A549 (cell line): ENCODE data around the gene TTI1. TPM values are rescaled to one million over a fixed set of nuclear protein-coding genes. Genes with fewer than 3 reads are reported as not detected.

Experiments
- ATAC-seq, 2 experiments: fragments of 200-7000 bp in 1 of 2; fragments of >200 bp in 1 of 2; cut with Nextera tagmentation in 1 of 2; cut with Tn5 transposase in 1 of 2; 3 replicates each; pipeline versions ENCODE4 v1.8.0 to v1.9.1; 2018 to 2020; ENCODE audit warnings: mild to moderate bottlenecking in 1 of 2, moderate library complexity in 1 of 2
- CTCF ChIA-PET: fragments of 300-600 bp; sonication (Branson Sonifier 250); formaldehyde crosslinking; extraction: SDS; loops from one replicate; lab custom pipeline; 2021; ENCODE audit warnings: antibody characterized with exemption, inconsistent platforms; lab: Yijun Ruan, JAX
- POLR2A ChIA-PET: fragments of 350-600 bp; formaldehyde crosslinking; extraction: SDS; loops from one replicate; lab custom pipeline; 2021; ENCODE audit warnings: antibody characterized with exemption, inconsistent platforms; lab: Yijun Ruan, JAX
- DNase-seq, 2 experiments: peaks; one replicate each; pipeline versions ENCODE4 v3.0.0 to v3.0.0-alpha.2; 2011 to 2016; ENCODE audit warnings: low read depth in 1 of 2, low spot score in 1 of 2
- FAIRE-seq: peaks from 2 replicates; lab custom pipeline; 2011; peaks lifted over from hg19 to GRCh38; lab: Jason Lieb, UNC
- H3K27ac ChIP-seq, 2 experiments: fragments of >200 bp; sonication (Bioruptor Twin); formaldehyde crosslinking; 3 replicates each; pipeline ENCODE4 v1.5.1; 2016 to 2017
- H3K4me1 ChIP-seq: fragments of >200 bp; sonication (Bioruptor Twin); formaldehyde crosslinking; 3 replicates; pipeline ENCODE4 v1.6.1; 2016
- H3K4me2 ChIP-seq: fragments of >200 bp; sonication (Bioruptor Twin); formaldehyde crosslinking; 3 replicates; pipeline ENCODE4 v1.6.1; 2016
- H3K4me3 ChIP-seq: fragments of >200 bp; sonication (Bioruptor Twin); formaldehyde crosslinking; 3 replicates; pipeline ENCODE4 v1.5.1; 2016
- H3K9me3 ChIP-seq: fragments of >200 bp; sonication (Bioruptor Twin); formaldehyde crosslinking; 3 replicates; pipeline ENCODE4 v1.6.1; 2016
- BCL3 ChIP-seq: fragments of >200 bp; sonication (Bioruptor Twin); formaldehyde crosslinking; IDR thresholded peaks from 3 replicates; pipeline ENCODE4 v1.6.1; 2016
- BHLHE40 ChIP-seq: IDR thresholded peaks from 2 replicates; pipeline ENCODE4 v1.6.1; 2012; ENCODE audit warnings: low read depth, low read length, inconsistent platforms
- EP300 ChIP-seq, 2 experiments: fragments of >200 bp; sonication (Bioruptor Twin); formaldehyde crosslinking; IDR thresholded peaks; 2 replicates in 1 of 2; 3 replicates in 1 of 2; pipeline ENCODE4 v1.6.1; 2016 to 2017
- FOXS1 ChIP-seq: fragments of 250-450 bp; sonication (Bioruptor Pico); IDR thresholded peaks from 2 replicates; pipeline ENCODE4 v1.5.0; 2020; ENCODE audit warnings: mild to moderate bottlenecking, moderate library complexity
- HEYL ChIP-seq: fragments of 250-450 bp; sonication (Bioruptor Pico); IDR thresholded peaks from 2 replicates; pipeline ENCODE4 v1.8.0; 2021; ENCODE audit warnings: mild to moderate bottlenecking, moderate library complexity
- HMGXB4 ChIP-seq: fragments of 250-450 bp; sonication (Bioruptor Pico); IDR thresholded peaks from 2 replicates; pipeline ENCODE4 v1.5.0; 2021; ENCODE audit warnings: mild to moderate bottlenecking, moderate library complexity, borderline replicate concordance
- MAFK ChIP-seq: fragments of 450-650 bp; IDR thresholded peaks from 2 replicates; pipeline ENCODE4 v1.6.1; 2014; ENCODE audit not compliant: partially characterized antibody
- MAZ ChIP-seq: fragments of 150-350 bp; IDR thresholded peaks from 2 replicates; pipeline ENCODE4 v1.6.1; 2014; ENCODE audit warnings: antibody characterized with exemption, low read depth, low read length, borderline replicate concordance
- POLR2AphosphoS2 ChIP-seq: conservative IDR thresholded peaks from 2 replicates; pipeline ENCODE4 v1.6.1; 2012; ENCODE audit warnings: low read length, improper control_type of control experiment, inconsistent platforms
- RFX5 ChIP-seq: fragments of 450-650 bp; IDR thresholded peaks from 2 replicates; pipeline ENCODE4 v1.7.1; 2014; ENCODE audit warnings: antibody characterized with exemption, mild to moderate bottlenecking, moderate library complexity
- SMC3 ChIP-seq: fragments of >200 bp; sonication (Bioruptor Twin); formaldehyde crosslinking; IDR thresholded peaks from 3 replicates; pipeline ENCODE4 v1.6.1; 2018; ENCODE audit warnings: inconsistent platforms
- TFCP2L1 ChIP-seq: fragments of 250-450 bp; sonication (Bioruptor Pico); IDR thresholded peaks from 2 replicates; pipeline ENCODE4 v1.5.0; 2021; ENCODE audit warnings: mild to moderate bottlenecking
- USF2 ChIP-seq: fragments of 450-650 bp; IDR thresholded peaks from 2 replicates; pipeline ENCODE4 v1.6.1; 2014; ENCODE audit warnings: antibody characterized with exemption
- ZC3H11A ChIP-seq: fragments of 450-650 bp; IDR thresholded peaks from 2 replicates; pipeline ENCODE4 v1.6.1; 2014; ENCODE audit warnings: antibody characterized with exemption, mild to moderate bottlenecking
- ZSCAN20 ChIP-seq: fragments of 250-450 bp; sonication (Bioruptor Pico); IDR thresholded peaks from 2 replicates; pipeline ENCODE4 v1.8.0; 2022; ENCODE audit warnings: mild to moderate bottlenecking, moderate library complexity
- WGBS: methylation state at CpG from one replicate; pipeline ENCODE4 v1.1.6; 2017; ENCODE audit errors: missing lambda C conversion rate; 5-methylcytosine and 5-hydroxymethylcytosine counted together
- polyA plus RNA-seq, 4 experiments: library from polyadenylated mRNA; depleted of rRNA in 3 of 4; stranded (reverse); fragments of >200 nt; fragmentation: RNase III in 1 of 4; extraction: RNeasy Plus Mini Kit Qiagen cat#74134 plus additional on column Dnase treatment in 1 of 4; gene quantifications; 2 replicates in 3 of 4; 3 replicates in 1 of 4; pipeline ENCODE4 v1.2.3, GENCODE V29; 2011 to 2017
- TF ChIP-seq, protein P1 (sequence below): fragments of 250-450 bp; sonication (Bioruptor Pico); IDR thresholded peaks from 2 replicates; pipeline ENCODE4 v1.5.0; 2020; ENCODE audit warnings: low read depth, mild to moderate bottlenecking, moderate library complexity

The TTI1 gene
- polyA plus RNA-seq, 2 of the 4 experiments (the other 2 are of a cell fraction), result 20.6 to 27.9 TPM

DNA sequence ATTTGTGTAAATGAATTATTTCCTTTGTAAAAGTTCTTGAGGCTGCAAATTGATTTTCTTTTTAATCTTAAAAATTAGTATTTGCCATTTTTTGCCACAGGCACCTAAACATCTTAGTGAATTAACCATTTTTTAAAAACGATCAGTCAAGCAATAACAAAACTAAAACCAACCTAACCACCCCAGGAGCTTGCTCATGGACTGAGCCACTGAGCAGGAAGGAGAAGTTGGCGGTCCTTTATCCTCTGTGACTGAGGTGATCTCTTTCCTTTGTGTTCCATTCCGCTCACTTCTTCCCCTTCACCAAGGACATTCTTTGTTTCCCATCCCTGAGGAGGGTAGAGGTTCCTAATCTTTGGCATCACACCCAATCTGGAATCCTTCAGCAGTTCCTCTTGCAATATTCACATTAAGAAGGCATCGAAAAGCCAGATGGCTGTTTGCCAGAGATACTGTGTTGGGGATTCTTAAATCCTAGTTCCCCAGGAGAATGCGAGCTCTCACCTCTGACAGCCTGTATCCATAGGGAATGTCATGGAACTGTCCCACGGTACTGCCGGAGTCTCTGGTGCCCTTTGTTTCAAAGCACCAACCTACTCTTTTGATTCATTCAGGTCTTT is 30.8 kb upstream of the TTI1 start:
- Histone ChIP-seq H3K9me3 (no peaks in the 10 kb centered on the region), H3K4me2 (no peak overlapping the region), H3K27ac (no peak overlapping the region), H3K4me1 (peaks cover 21% of the 10 kb centered on the region), H3K4me3 (no peak overlapping the region)
- no peak for DNase-seq
- TF ChIP-seq MAZ (no peak), ZSCAN20 (no peak)
- FAIRE-seq, result no peak
- ChIA-PET CTCF (interaction anchor here (1.2 to 11.2 kb wide), 3 partner anchors 99 to 158 kb away, joined by 3 to 182 read pairs (median 74); partner anchors contain the start of gene TGM2), POLR2A (no interaction called here)
- 91% methylated on average over 7 of the region's 7 CpGs for WGBS
- ATAC-seq, result no peak

DNA sequence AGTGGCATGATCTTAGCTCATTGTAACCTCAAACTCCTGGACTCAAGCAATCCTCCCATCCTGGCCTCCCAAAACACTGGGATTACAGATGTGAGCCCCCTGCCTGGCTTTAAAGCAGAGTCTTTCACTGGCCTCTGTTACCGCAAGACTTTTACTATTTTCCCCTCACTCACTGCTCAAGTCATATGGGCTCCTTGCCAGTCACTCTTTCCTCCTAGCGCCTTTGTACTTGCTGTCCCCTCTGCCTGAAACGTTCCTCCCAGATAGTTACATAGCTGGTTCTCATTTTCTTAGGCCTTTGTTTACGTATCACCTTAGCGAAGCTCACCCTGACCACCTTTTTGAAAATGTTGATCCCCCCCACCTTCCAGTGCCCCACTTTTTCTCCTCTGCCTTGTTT is 29.6 kb upstream of the TTI1 start:
- H3K9me3 ChIP-seq, result no peaks in the 10 kb centered on the region
- CTCF ChIA-PET, result interaction anchor here (0.9 to 11.2 kb wide), 7 partner anchors 11 to 498 kb away, joined by 3 to 182 read pairs (median 6); partner anchors contain the start of gene TGM2
- TF ChIP-seq USF2, result no peak
- no peak for TF ChIP-seq ZC3H11A
- no peak for TF ChIP-seq BHLHE40
- no peak for TF ChIP-seq POLR2AphosphoS2
- TF ChIP-seq MAFK, result no peak
- no peak for TF ChIP-seq HEYL (CRISPR knock-in tag)
- no peak for TF ChIP-seq TFCP2L1 (CRISPR knock-in tag)
- TF ChIP-seq RFX5, result no peak
- no peak for TF ChIP-seq ZSCAN20
- TF ChIP-seq, protein P1, sequence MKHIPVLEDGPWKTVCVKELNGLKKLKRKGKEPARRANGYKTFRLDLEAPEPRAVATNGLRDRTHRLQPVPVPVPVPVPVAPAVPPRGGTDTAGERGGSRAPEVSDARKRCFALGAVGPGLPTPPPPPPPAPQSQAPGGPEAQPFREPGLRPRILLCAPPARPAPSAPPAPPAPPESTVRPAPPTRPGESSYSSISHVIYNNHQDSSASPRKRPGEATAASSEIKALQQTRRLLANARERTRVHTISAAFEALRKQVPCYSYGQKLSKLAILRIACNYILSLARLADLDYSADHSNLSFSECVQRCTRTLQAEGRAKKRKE (CRISPR knock-in tag), result no peak
- no peak for TF ChIP-seq BCL3
- H3K4me1 ChIP-seq, result peaks cover 23% of the 10 kb centered on the region
- no peak for FAIRE-seq
- 89% methylated on average over 5 of the region's 5 CpGs for WGBS
- no peak overlapping the region for H3K4me2 ChIP-seq
- H3K4me3 ChIP-seq, result no peak overlapping the region
- no peak for ATAC-seq
- POLR2A ChIA-PET, result interaction anchor here (0.6 kb wide), 1 partner anchor 164 kb away, joined by 3 read pairs; no protein-coding TSS in a partner anchor
- no peak for DNase-seq
- no peak overlapping the region for H3K27ac ChIP-seq

- Histone ChIP-seq H3K27ac (no peak overlapping the region; a peak in 1 of 6 replicates), H3K9me3 (no peaks in the 10 kb centered on the region), H3K4me3 (no peak overlapping the region), H3K4me2 (no peak overlapping the region), H3K4me1 (peaks cover 26% of the 10 kb centered on the region)
- no peak for DNase-seq
- POLR2A ChIA-PET, result no interaction called here
- no peak for FAIRE-seq
- TF ChIP-seq TFCP2L1 (CRISPR knock-in tag), result no peak
- no peak for TF ChIP-seq HMGXB4 (CRISPR knock-in tag)
- TF ChIP-seq, protein P1 (CRISPR knock-in tag), result no peak
- no peak for TF ChIP-seq EP300 (IDR thresholded peaks at IDR 0.05)
- TF ChIP-seq FOXS1 (CRISPR knock-in tag), result no peak
- no peak for TF ChIP-seq SMC3
- ATAC-seq, result no peak
- WGBS, result 88% methylated on average over 4 of the region's 4 CpGs
- CTCF ChIA-PET, result interaction anchor here (0.9 to 11.2 kb wide), 7 partner anchors 12 to 256 kb away, joined by 3 to 182 read pairs (median 6); partner anchors contain the start of gene TGM2
Observed at GRCh38 chr20:38061109-38061508, 27.9 kb upstream of the TTI1 start.
